ENCODE measurements around the gene OVAAL.

GRCh38 chr1:180565121-180565871 is 6.5 kb downstream of the OVAAL start:
- no peak for TF ChIP-seq ZNF24 (tag by site-specific recombination; IDR thresholded peaks at IDR 0.05)
- no peak for TF ChIP-seq ZBTB49 (tag by site-specific recombination; IDR thresholded peaks at IDR 0.05; ENCODE audit: low read depth)
- TF ChIP-seq CTCF (tag by site-specific recombination; IDR thresholded peaks at IDR 0.05) = no peak
